K562 (cell line): ENCODE measurements around the gene RNASE3.
A peak's percentile ranks its signal among the peaks of the same experiment; 100 is the strongest.

ENCODE experiments used
- BDP1 ChIP-seq: IDR thresholded peaks from 3 replicates; pipeline ENCODE4 v1.6.1; 2011; ENCODE audit not compliant: insufficient read length, insufficient read depth
- DIDO1 ChIP-seq: fragments of 450-650 bp; IDR thresholded peaks from 2 replicates; pipeline ENCODE4 v1.6.1; 2016; ENCODE audit warnings: low read depth, missing biosample characterization, missing genetic modification characterization
- IRF2 ChIP-seq: sonication (generic); formaldehyde crosslinking; IDR thresholded peaks from 2 replicates; pipeline ENCODE4 v1.8.1; 2022; ENCODE audit warnings: mild to moderate bottlenecking, missing genetic modification reagents
- KDM1A ChIP-seq, 2 experiments: fragments of 450-650 bp; IDR thresholded peaks; 2 replicates each; pipeline ENCODE4 v1.6.1; 2016; ENCODE audit warnings: mild to moderate bottlenecking in 2 of 2
- KDM4B ChIP-seq, 2 experiments: fragments of 450-650 bp in 1 of 2; sonication (generic) in 1 of 2; IDR thresholded peaks; 2 replicates each; pipeline ENCODE4 v1.6.1; 2016 to 2017; ENCODE audit warnings: borderline replicate concordance in 2 of 2, antibody characterized with exemption in 1 of 2, low read depth in 1 of 2, mild to moderate bottlenecking in 1 of 2
- MEF2A ChIP-seq: IDR thresholded peaks from 2 replicates; pipeline ENCODE4 v1.6.1; 2011; ENCODE audit warnings: low read depth, mild to moderate bottlenecking, low read length, moderate library complexity; ENCODE audit not compliant: control insufficient read depth
- NFIX ChIP-seq: fragments of 250-450 bp; sonication (Bioruptor Pico); IDR thresholded peaks from 2 replicates; pipeline ENCODE4 v1.4.0; 2020; ENCODE audit warnings: low read depth, mild to moderate bottlenecking, moderate library complexity
- POLR2A ChIP-seq: fragments of 450-650 bp; conservative IDR thresholded peaks from 2 replicates; pipeline ENCODE4 v1.6.1; 2016
- RFX5 ChIP-seq: IDR thresholded peaks from 2 replicates; pipeline ENCODE4 v1.6.1; 2011; ENCODE audit warnings: low read depth, mild to moderate bottlenecking, improper control_type of control experiment, low read length
- SMC3 ChIP-seq: conservative IDR thresholded peaks from 2 replicates; pipeline ENCODE4 v1.6.1; 2011; ENCODE audit warnings: low read depth, low read length, improper control_type of control experiment; ENCODE audit not compliant: insufficient read depth
- TEAD2 ChIP-seq: fragments of 450-650 bp; IDR thresholded peaks from 2 replicates; pipeline ENCODE4 v1.6.1; 2016; ENCODE audit warnings: missing genetic modification characterization, control low read depth, missing compliant biosample characterization
- TF ChIP-seq, protein P1 (sequence below): fragments of 250-450 bp; sonication (Bioruptor Pico); IDR thresholded peaks from 2 replicates; pipeline ENCODE4 v1.8.0; 2022; ENCODE audit warnings: inconsistent platforms, mild to moderate bottlenecking, moderate library complexity, borderline replicate concordance
- TF ChIP-seq, protein P2 (sequence below): fragments of 450-650 bp; IDR thresholded peaks from 2 replicates; pipeline ENCODE4 v1.6.1; 2017; ENCODE audit warnings: antibody characterized with exemption, mild to moderate bottlenecking
- TF ChIP-seq, protein P3 (sequence below): sonication (generic); formaldehyde crosslinking; IDR thresholded peaks from 2 replicates; pipeline ENCODE4 v1.8.0; 2022; ENCODE audit warnings: mild to moderate bottlenecking, missing genetic modification reagents

DNA sequence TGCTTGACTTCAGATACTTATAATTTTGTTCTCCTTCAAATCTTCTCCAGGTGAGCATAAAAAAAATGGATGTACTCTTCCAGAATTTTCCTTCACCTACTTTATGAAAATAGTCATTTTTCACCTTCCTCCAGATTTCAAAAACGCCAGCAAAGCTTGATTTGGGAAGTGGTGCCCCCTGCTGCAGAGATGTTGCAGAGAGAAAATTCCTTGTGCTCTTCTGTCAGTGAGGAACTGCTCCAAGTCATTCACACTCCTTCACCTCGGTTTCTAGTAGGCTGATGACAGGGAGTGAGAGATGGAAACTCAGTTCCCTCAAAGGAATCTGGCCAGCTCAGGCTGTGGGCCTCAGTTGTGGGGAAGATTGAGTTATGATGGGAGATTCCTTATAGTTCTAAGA, 24.2 kb upstream of the RNASE3 start:
- TF ChIP-seq POLR2A (no peak), IRF2 (CRISPR knock-in tag) (no peak), TEAD2 (tag) (no peak), BDP1 (no peak), NFIX (CRISPR knock-in tag) (no peak), RFX5 (no peak), DIDO1 (tag) (no peak), KDM1A (IDR thresholded peaks at IDR 0.05) (no peak), MEF2A (no peak), KDM4B (IDR thresholded peaks at IDR 0.05; ENCODE audit: borderline replicate concordance in 2 of 2, low read depth in 1 of 2) (no peak), SMC3 (peak; percentile 47; the same call in 1 of the 2 replicates)
- TF ChIP-seq, protein P1, sequence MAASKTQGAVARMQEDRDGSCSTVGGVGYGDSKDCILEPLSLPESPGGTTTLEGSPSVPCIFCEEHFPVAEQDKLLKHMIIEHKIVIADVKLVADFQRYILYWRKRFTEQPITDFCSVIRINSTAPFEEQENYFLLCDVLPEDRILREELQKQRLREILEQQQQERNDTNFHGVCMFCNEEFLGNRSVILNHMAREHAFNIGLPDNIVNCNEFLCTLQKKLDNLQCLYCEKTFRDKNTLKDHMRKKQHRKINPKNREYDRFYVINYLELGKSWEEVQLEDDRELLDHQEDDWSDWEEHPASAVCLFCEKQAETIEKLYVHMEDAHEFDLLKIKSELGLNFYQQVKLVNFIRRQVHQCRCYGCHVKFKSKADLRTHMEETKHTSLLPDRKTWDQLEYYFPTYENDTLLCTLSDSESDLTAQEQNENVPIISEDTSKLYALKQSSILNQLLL = no peak
- TF ChIP-seq, protein P2, sequence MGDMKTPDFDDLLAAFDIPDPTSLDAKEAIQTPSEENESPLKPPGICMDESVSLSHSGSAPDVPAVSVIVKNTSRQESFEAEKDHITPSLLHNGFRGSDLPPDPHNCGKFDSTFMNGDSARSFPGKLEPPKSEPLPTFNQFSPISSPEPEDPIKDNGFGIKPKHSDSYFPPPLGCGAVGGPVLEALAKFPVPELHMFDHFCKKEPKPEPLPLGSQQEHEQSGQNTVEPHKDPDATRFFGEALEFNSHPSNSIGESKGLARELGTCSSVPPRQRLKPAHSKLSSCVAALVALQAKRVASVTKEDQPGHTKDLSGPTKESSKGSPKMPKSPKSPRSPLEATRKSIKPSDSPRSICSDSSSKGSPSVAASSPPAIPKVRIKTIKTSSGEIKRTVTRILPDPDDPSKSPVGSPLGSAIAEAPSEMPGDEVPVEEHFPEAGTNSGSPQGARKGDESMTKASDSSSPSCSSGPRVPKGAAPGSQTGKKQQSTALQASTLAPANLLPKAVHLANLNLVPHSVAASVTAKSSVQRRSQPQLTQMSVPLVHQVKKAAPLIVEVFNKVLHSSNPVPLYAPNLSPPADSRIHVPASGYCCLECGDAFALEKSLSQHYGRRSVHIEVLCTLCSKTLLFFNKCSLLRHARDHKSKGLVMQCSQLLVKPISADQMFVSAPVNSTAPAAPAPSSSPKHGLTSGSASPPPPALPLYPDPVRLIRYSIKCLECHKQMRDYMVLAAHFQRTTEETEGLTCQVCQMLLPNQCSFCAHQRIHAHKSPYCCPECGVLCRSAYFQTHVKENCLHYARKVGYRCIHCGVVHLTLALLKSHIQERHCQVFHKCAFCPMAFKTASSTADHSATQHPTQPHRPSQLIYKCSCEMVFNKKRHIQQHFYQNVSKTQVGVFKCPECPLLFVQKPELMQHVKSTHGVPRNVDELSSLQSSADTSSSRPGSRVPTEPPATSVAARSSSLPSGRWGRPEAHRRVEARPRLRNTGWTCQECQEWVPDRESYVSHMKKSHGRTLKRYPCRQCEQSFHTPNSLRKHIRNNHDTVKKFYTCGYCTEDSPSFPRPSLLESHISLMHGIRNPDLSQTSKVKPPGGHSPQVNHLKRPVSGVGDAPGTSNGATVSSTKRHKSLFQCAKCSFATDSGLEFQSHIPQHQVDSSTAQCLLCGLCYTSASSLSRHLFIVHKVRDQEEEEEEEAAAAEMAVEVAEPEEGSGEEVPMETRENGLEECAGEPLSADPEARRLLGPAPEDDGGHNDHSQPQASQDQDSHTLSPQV = no peak
- TF ChIP-seq, protein P3, sequence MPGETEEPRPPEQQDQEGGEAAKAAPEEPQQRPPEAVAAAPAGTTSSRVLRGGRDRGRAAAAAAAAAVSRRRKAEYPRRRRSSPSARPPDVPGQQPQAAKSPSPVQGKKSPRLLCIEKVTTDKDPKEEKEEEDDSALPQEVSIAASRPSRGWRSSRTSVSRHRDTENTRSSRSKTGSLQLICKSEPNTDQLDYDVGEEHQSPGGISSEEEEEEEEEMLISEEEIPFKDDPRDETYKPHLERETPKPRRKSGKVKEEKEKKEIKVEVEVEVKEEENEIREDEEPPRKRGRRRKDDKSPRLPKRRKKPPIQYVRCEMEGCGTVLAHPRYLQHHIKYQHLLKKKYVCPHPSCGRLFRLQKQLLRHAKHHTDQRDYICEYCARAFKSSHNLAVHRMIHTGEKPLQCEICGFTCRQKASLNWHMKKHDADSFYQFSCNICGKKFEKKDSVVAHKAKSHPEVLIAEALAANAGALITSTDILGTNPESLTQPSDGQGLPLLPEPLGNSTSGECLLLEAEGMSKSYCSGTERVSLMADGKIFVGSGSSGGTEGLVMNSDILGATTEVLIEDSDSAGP (CRISPR knock-in tag) = no peak
